Frontal cortex (tissue), 4 donors: ENCODE data around the gene STRADA. TPM values are rescaled to one million over a fixed set of nuclear protein-coding genes. Genes with fewer than 3 reads are reported as not detected.

Source experiments
- DNase-seq, 2 donors: peaks; one replicate each; pipeline ENCODE4 v3.0.0; 2012; ENCODE audit warnings: low spot score in 2 of 2
- FAIRE-seq: peaks from 2 replicates; lab custom pipeline; 2012; peaks lifted over from hg19 to GRCh38; lab: Jason Lieb, UNC
- total RNA-seq: library from RNA; depleted of rRNA; stranded (reverse); fragments of >200 nt; gene quantifications from one replicate; pipeline ENCODE4 v1.2.3, GENCODE V29; 2014
- donor health status: control.
- donor health status: control.
- donor health status: control.

Gene STRADA
- total RNA-seq, 1 donor from 2014 or later = 19.6 TPM

- DNase-seq (no peak), FAIRE-seq (no peak)
Observed at GRCh38 chr17:63703556-63704258, 37.9 kb downstream of the STRADA start.

- FAIRE-seq = no peak
Observed at GRCh38 chr17:63703029-63703428, 38.6 kb downstream of the STRADA start.

DNA sequence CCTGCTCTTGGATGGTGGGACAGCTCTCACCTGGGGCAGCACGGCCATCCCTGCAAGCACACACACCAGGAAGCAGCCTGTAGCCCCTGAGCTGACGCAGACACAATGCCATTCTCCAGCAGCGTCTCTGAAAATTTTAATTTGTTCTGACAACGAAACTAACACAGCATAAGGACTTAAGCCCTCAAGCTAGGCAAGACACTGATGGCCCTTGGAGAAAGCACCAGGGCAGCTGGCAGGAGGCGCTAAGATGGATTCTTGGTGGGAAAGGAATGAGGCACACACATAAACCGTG lies 38.9 kb downstream of the STRADA start:
- DNase-seq (no peak), FAIRE-seq (no peak)

More at GRCh38 chr17:63703029-63703428, 38.6 kb downstream of the STRADA start:
- no peak for DNase-seq

- FAIRE-seq (no peak), DNase-seq (no peak)
Observed at GRCh38 chr17:63701868-63702720, 39.5 kb downstream of the STRADA start.

DNA sequence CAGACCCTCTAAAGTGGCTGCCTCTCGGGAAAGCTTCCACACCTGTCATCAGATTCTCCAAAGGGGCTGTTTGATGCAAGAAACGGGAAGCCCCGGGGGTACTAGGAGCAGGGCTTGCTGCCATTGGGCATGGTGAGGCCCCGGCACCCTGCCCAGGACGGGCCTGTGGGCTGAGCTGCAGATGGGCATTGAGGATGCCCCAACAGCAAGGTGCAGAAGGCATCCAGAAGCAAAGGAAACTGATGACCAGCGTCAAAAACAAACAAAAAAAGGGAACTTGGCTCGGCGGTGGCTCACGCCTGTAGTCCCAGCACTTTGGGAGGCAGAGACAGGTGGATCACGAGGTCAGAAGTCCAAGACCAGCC lies 40.2 kb downstream of the STRADA start:
- FAIRE-seq (no peak), DNase-seq (no peak)

DNA sequence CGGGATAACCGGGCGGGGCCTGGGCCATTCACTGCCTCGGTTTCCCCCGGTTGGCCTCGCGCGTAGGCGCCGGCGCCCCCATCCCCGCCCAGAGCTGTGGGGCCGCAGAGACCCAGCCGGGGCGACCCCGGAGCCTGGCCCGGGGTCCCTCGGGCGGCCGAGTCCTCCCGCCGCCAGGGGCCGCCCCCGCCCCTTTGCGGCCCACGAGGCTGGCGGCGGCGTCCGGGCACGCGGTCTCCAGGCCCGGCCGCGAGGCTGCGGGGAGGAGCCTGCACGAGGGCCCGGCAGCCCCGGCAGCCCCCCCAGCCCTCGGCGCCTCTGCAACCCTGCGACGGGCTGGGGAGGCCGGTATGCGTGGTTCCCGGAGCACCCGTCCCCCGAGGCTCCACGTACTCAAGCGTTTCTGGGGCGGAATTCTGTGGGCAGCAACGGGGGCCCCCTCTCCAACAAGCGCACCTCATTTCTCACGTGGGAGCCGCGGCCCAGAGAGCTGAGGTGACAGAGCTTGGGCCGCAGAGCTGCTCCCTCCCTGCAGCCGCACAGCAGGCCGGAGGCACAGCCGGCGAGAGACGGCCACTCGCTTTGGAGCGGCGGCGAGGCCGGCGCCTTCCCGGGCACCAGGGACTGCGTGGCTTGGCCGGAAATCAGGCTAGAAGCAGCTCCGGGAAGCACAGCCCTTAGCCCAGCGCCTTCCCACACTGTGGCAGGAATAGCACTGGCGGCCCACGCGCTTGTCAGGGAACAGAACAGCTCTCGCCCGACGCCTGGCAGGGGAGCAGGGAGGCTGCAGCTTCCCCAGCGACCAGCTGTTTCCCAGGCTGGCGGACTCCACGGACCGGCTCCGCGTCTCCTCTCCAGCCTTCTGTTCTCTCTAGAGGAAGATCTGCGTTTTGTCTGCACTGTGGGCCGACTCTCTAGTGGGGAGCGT lies 40.8 kb downstream of the STRADA start:
- no peak for FAIRE-seq
- peak in 1 of 2 donors; percentile 70 for DNase-seq

DNA sequence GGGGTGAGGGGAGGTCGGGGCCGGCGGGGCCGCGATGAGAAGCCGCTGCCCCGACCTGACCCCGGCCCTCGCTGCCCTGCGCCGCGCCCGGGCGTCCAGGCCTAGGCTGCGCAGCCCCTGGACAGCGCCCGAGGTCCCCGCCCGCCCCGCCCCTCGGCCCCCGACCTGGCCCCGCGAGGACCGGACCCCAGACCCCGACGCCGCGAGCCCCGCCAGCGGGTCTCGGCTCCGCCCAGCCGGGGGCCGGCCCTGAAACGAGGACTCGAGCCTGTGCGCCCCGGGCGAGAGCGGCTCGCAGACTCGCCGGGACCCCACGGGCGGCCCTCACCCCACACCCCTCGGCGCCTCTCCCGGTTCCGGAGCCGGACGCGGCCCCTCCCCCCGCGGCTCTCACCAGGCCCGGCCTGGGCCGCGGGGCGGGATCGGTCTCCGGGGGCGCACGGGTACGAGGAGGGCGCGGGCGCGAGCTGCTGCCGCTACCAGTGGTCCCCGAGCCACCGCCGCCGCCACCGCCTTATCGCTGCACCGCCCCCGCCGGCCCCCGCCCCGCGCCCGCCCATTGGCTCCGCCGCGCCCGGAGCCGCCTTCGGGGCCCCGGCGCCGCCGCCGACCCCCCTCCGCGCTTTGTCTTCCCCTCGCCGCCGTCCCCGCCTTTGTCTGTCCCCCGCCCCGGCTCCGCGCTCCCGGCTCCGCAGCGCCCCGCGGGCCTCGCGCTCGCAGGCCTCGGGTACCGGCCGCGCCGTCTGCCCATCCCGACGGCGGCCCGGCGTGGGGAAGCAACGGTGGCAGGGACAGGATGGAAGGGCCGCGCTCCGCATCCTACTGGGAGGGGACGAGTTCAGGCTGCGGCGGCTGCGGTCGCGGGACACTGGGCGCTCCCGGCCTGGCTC lies 41.7 kb downstream of the STRADA start, which contains the start of gene LIMD2:
LIMD2 (minus strand) TSS at position 488 of the 890 bp plus-strand sequence. CDS start 827 bp downstream, outside the sequence.
- DNase-seq (peak; percentile 79 to 80), FAIRE-seq (no peak)

DNA sequence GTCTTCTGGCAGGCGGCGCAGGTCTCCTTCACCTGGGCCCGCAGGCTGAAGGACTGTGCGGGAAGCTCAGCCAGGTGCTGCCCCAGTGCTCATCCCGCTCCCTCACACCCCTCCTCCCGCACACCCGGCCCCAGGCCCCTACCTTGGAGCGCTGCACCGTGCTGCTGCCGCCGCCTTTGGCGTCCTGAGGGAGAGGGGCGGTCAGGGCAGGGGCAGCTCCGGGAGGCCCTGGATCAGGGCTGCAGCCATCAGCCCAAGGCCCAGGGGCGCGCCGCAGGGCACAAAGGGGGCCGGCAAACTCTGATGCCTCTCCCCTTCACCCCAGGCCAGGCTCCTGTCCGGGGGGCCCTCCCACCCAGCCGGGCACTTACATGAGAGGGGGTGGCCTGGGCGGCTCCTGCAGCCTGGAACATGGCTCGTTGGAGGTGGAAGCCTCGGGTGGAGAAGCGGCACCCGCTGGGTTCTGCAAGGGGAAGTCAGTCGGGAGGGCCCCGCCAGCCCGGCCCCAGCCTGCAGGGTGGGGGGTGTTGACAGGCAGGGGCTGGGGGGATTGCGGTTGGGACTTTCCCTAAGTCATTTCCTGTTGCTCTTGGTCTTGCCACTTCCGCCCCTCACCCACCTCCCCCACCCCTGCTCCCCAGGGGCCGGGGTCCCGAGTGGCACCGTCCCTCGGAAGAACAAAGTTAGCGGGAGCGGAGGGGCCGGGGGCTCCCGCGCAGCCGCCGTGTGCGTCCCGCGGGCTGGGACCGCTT lies 42.5 kb downstream of the STRADA start:
- FAIRE-seq (no peak), DNase-seq (no peak)

GRCh38 chr17:63698381-63698885 lies 43.2 kb downstream of the STRADA start:
- DNase-seq (no peak), FAIRE-seq (no peak)

DNA sequence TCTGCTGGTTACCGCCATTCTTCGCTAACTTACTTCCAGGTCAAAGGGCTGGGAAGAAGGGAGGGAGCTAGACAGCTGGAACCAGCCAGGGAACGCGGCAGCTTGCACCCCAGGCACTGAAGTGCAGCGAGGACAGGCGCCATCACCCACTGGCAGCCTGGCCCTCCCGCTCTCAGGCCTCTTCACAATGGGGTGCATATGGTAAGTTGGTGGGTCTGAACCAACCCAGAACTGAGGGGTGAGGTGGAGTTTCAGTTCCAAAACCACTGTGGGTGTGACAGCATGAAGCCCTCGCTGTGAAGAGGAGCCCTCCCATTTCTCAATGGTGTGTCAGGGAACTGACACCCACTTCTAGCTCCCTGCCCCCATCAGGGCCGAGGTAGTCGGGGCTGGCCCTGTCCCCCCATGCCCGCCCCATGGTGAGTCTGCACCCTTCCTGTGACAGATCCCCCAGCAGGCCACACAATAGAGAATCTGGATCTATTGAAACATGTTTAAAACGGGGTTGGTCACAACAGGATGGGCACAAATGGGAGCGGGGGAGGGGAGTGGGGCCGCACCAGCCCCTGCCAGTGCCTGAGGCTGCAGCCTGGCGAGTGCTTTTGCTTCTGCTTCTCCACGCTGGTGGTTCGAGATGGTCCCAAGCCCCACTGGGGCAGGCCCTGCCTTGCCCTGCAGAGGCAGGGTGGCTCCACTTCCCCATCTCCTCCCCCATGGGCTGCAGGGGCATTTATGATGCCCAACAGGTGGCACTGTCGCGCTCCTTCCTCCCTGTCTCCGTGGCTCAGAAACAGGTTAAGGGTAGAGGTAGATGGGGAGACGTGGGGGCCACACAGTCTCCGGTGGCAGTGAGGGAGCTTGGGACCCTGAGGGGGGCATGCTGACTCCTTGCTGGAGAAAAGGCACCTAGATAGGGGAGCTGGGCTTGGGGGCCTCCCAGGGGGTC lies 44.0 kb downstream of the STRADA start:
- FAIRE-seq (no peak), DNase-seq (no peak)

GRCh38 chr17:63696381-63696961 lies 45.1 kb downstream of the STRADA start:
- no peak for FAIRE-seq
- no peak for DNase-seq

DNA sequence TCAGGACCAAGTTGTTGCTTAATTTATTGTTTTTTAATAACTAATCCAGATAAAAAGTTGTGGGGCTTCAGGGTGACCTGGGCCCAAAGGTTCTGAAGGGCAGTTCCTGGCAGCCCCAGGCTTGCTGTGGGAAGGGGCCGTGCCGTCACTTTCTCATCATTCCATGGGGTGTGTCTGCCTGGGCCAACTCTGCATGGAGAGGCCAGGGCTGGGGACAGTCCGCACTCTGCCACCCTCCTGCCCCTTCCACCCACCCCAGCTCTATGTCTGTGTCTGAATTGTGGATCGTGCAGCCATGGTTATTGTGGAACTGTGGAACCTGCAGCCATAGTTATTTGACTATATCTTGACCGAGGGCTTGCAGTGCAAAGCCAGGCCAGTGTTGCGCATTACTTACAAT lies 45.7 kb downstream of the STRADA start:
- FAIRE-seq = no peak
- no peak for DNase-seq

- FAIRE-seq (no peak), DNase-seq (no peak)
Observed at GRCh38 chr17:63694950-63695773, 46.4 kb downstream of the STRADA start.

GRCh38 chr17:63694229-63694949 lies 47.2 kb downstream of the STRADA start:
- FAIRE-seq (no peak), DNase-seq (no peak)

DNA sequence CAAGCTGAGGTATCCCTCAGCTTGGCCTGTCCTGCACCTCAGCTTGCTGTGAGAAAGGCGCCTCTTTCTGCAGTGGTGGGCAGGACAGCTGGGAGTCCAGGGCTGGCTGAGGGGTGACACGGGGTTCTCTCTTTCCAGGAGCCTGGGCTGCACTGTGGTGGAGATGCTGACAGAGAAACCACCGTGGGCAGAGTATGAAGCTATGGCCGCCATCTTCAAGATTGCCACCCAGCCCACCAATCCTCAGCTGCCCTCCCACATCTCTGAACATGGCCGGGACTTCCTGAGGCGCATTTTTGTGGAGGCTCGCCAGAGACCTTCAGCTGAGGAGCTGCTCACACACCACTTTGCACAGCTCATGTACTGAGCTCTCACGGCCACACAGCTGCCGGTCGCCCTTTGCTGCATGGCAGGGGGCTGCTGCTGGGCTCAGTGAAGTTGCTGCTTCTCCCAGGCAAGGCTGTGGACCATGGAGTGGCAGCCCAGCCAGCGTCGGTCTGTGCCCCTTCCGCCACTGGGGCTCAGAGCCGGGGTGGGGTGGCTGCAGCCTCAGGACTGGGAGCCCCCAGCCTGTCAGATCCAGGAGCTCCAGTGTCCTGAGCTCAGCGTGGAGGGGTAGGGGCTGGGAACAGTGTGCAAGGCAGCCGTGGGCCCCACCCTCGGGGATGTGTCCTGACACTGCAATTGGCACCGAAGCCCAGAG lies 48.0 kb downstream of the STRADA start:
- DNase-seq (no peak), FAIRE-seq (no peak)
